Posterior vena cava (tissue), 2 donors: ENCODE data around the gene STARD13. TPM values are rescaled to one million over a fixed set of nuclear protein-coding genes. Genes with fewer than 3 reads are reported as not detected.

ENCODE experiments used
- DNase-seq: peaks from one replicate; pipeline ENCODE4 v3.0.0-alpha.2; 2020; ENCODE audit warnings: low spot score
- intact Hi-C, 2 donors: fragments of 100-400 bp; cut with DNase I; formaldehyde crosslinking; loops; one replicate each; pipeline versions ENCODE4 v1.14.1 to v1.14.2; 2022 to 2023
- total RNA-seq, 2 donors: library from RNA; stranded (reverse); fragmentation: NEBNext Ultra II Directional; extraction: Animal tissue kit (Norgen Biotek cat#: 25700); gene quantifications; one replicate each; pipeline ENCODE4 v1.2.1, GENCODE V29; 2021
- donor health status: DM: yes; HTN: yes; CAD: no.
- donor health status: DM: yes; HTN: yes; CAD: no.

The STARD13 gene
- total RNA-seq, 2 donors from 2014 or later, result 34.2 to 36.0 TPM

DNA sequence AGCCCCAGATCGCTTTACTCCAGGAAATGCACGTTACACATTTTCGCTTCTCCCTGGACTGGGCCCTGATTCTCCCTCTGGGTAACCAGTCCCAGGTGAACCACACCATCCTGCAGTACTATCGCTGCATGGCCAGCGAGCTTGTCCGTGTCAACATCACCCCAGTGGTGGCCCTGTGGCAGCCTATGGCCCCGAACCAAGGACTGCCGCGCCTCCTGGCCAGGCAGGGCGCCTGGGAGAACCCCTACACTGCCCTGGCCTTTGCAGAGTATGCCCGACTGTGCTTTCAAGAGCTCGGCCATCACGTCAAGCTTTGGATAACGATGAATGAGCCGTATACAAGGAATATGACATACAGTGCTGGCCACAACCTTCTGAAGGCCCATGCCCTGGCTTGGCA is 224.7 kb downstream of the STARD13 start:
- DNase-seq, result no peak
- intact Hi-C loops, result no loop called here

DNA sequence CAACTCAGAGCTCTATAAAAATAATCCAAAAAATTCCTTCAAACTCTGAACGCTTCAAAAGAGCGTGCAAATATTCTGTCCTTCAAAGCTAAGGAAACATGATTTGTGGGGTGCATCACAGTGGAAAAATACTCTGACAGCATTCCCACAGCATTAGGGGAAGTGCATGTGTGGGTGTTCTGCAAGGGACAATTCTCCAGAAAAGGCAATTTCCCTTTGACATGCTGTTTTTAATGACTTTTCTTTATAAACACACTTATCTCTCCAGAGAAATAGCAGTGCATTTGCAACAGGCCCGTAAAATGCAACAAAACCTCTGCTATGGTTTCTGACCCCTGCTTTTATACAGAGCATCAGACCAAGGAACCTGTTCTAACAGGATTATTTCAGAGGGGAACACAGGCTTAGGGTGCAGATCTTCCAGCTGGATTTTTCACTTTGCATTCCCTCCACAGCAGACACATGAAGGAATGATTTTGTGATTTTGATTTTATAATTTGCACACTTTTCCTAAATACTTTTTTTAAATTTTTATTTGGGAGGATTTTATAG is 226.7 kb downstream of the STARD13 start:
- DNase-seq, result no peak
- intact Hi-C loops, result no loop called here

DNA sequence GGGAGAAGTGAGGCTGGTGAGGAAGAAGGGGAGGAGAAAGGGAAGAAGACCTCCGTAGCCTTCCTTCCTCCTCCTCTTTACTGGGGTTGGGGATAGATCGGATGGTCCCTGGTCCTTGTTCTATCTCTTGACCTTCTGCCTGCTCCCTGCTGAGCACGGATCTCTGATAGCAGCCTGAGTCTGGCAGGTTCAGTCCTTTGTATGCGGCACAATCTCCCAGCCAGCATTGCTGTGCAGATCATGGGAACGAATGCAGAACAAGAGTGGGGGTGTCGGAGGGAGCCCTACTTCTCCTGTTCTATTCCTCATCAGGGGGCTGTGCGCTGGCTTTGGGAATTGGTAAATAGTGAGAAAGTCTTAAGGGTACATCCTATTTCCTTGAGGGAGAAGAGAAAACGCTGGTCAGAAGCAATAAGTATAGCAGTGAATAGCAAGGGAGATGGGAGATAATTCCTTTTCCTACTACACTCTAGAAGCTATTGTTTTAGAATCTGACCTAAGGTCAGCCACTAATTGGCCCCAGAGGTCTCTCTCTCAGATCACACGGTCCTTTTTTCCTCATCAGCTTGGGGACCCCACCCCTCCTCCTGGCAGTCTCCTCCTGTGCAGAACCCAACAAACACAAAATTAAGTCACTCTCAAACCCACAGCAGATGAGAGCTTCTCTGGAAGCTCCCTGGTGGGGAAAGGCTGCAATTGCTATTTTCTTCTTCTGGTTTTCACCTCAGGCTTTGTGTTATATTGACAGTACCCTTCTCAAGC is 228.4 kb downstream of the STARD13 start:
- intact Hi-C loops, result no loop called here
- no peak for DNase-seq

DNA sequence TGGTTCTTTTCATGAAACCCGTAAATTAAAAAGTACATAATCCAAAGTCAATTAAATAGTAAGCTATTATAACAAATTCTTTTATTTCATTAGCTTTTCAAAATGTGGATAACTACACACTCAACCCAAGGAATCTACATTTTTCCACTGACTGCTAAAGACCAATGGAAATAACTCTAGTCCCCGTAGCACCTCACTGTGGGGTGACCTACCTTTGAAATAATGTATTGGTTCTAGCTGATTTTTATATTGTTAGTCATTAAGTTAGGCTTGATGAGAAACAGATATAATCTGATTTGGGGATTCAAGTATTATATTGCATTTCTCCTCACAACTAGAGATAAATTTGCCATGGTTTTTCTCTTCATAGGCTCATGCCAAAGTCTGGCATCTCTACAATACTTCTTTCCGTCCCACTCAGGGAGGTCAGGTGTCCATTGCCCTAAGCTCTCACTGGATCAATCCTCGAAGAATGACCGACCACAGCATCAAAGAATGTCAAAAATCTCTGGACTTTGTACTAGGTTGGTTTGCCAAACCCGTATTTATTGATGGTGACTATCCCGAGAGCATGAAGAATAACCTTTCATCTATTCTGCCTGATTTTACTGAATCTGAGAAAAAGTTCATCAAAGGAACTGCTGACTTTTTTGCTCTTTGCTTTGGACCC is 232.0 kb downstream of the STARD13 start:
- intact Hi-C loops, result no loop called here
- no peak for DNase-seq
